A673 (cell line): ENCODE results near the gene POMGNT2.

ENCODE experiments used
- CTCF ChIP-seq: fragments of 300-800, 200-600 bp; sonication (generic); conservative IDR thresholded peaks from 2 replicates; pipeline ENCODE4 v1.5.1; 2017; ENCODE audit warnings: low read depth, mild to moderate bottlenecking, antibody characterized with exemption, low read length, moderate library complexity, mixed read lengths
- EZH2 ChIP-seq: fragments of 200-600 bp; sonication (generic); IDR thresholded peaks from 2 replicates; pipeline ENCODE4 v1.6.1; 2017; ENCODE audit warnings: borderline replicate concordance, low read depth, mild to moderate bottlenecking, mixed read lengths, antibody characterized with exemption, low read length; ENCODE audit not compliant: poor library complexity, severe bottlenecking

DNA sequence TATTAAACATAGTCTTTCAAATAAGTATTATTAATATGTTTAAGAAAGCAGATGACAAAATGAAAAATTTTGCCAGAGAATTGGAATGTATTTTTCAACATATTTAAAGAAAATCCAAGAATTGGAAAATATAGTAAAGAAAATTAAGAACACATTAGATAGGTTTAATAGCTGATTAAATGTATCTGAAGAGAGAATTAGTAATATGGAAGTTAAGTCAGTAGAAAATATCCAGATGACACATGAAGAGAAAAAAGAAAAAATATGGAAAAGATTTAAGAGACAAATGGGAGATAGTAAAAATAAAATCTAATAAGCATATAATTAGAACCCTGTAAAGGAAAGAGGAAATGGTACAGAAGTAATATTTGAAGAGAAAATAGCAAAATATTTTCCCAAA is 18.0 kb upstream of the POMGNT2 start:
- no peak for TF ChIP-seq EZH2
- TF ChIP-seq CTCF, result no peak
